OCI-LY1 (cell line): Measurements from ENCODE around the gene WLS.
"Not testable (repeated sequence)": the region's sequence is repeated elsewhere in the genome, so short reads cannot be mapped to it uniquely, and the experiment has no call there.

Experiments used
- EZH2 ChIP-seq: fragments of 200-600 bp; sonication (generic), shearing (Covaris generic); IDR thresholded peaks from 2 replicates; pipeline ENCODE4 v1.8.0; 2017; ENCODE audit warnings: borderline replicate concordance, mixed run types, mild to moderate bottlenecking, antibody characterized with exemption, low read length, moderate library complexity, mixed read lengths
- TF ChIP-seq, protein P1 (sequence below): fragments of 200-600 bp; sonication (generic), shearing (Covaris generic); IDR thresholded peaks from 2 replicates; pipeline ENCODE4 v1.5.1; 2017; ENCODE audit warnings: mild to moderate bottlenecking, antibody characterized with exemption, low read length, moderate library complexity, mixed read lengths

DNA sequence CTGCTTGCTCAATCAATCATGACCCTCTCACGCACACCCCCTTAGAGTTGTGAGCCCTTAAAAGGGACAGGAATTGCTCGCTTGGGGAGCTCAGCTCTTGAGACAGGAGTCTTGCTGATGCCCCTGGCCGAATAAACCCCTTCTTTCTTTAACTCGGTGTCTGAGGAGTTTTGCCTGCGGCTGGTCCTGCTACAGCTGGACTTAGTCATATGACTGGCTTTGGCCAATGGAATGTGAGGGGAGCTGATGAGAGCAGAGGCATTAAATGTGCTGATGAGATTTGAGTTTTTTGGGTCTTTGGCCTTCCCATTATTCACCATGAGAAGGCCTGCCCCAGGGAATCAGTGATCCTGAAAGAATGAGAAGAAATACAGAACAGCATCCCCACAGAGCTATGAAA, 24.5 kb upstream of the WLS start:
- TF ChIP-seq, protein P1, sequence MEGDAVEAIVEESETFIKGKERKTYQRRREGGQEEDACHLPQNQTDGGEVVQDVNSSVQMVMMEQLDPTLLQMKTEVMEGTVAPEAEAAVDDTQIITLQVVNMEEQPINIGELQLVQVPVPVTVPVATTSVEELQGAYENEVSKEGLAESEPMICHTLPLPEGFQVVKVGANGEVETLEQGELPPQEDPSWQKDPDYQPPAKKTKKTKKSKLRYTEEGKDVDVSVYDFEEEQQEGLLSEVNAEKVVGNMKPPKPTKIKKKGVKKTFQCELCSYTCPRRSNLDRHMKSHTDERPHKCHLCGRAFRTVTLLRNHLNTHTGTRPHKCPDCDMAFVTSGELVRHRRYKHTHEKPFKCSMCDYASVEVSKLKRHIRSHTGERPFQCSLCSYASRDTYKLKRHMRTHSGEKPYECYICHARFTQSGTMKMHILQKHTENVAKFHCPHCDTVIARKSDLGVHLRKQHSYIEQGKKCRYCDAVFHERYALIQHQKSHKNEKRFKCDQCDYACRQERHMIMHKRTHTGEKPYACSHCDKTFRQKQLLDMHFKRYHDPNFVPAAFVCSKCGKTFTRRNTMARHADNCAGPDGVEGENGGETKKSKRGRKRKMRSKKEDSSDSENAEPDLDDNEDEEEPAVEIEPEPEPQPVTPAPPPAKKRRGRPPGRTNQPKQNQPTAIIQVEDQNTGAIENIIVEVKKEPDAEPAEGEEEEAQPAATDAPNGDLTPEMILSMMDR: not testable (repeated sequence)
- not testable (repeated sequence) for TF ChIP-seq EZH2
